ENCODE results near the gene PTH2. TPM values are rescaled to one million over a fixed set of nuclear protein-coding genes. Genes with fewer than 3 reads are reported as not detected.
A peak's percentile ranks its signal among the peaks of the same experiment; 100 is the strongest.

Gene PTH2
- total and polyA plus RNA-seq, 2 donors (not counting 1 experiment from before 2014, with no cell fraction given): not detected

DNA sequence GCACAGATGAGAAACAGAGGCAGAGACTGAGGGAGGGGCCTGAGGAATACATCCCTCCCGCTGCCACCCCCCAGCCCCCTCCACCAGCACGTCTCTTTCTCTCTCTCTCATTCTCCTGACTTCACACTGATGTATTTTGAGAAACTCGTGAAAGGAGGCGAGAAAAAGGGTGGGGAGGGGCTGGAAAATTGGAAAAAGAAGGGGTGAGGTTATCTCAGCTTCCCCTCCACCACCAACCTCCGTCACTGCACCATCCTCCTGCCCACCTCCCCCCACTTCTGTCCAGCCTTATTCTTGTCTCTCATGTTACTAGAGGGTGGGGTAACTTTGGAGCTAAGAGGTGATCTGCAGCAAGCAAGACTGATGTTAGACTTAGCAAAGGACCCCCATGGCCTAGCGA lies 16.6 kb upstream of the PTH2 start:
- no peaks in the 10 kb centered on the region for H3K79me2 ChIP-seq (ENCODE audit: control insufficient read depth, insufficient read depth, low read length)
- H3K4me3 ChIP-seq (replicated peaks in 1 of 4; ENCODE audit: control extremely low read depth in 1 of 4, insufficient read depth in 1 of 4, low read depth in 3 of 4, low read length in 4 of 4): no peak overlapping the region
- no peaks in the 10 kb centered on the region for H3K9me3 ChIP-seq (ENCODE audit: control insufficient read depth, insufficient read depth, low read depth, low read length)
- no peak overlapping the region for H3K9ac ChIP-seq (ENCODE audit: insufficient read depth, low read length)
- no peaks in the 10 kb centered on the region for H4K20me1 ChIP-seq (ENCODE audit: control insufficient read depth, extremely low read depth, insufficient read depth, low read length)
- peaks cover 63% of the 10 kb centered on the region for H3K27me3 ChIP-seq (ENCODE audit: control insufficient read depth, insufficient read depth, low read length)
- H3K4me2 ChIP-seq (ENCODE audit: extremely low read depth, insufficient read depth, low read length): no peak overlapping the region
- no peaks in the 10 kb centered on the region for H3K36me3 ChIP-seq (ENCODE audit: control insufficient read depth, insufficient read depth, low read length)
- H3K27ac ChIP-seq (ENCODE audit: insufficient read depth, low read length): no peak overlapping the region
- no peak overlapping the region for H2AFZ ChIP-seq (ENCODE audit: low read length)
- no peak for DNase-seq (ENCODE audit: low read depth in 2 of 2)
- H3K4me1 ChIP-seq (ENCODE audit: control insufficient read depth, extremely low read depth, insufficient read depth, low read length): no peaks in the 10 kb centered on the region
- no peak for TF ChIP-seq EZH2 (IDR thresholded peaks at IDR 0.05; ENCODE audit: low read length, missing control alignments)
- TF ChIP-seq, protein P1, sequence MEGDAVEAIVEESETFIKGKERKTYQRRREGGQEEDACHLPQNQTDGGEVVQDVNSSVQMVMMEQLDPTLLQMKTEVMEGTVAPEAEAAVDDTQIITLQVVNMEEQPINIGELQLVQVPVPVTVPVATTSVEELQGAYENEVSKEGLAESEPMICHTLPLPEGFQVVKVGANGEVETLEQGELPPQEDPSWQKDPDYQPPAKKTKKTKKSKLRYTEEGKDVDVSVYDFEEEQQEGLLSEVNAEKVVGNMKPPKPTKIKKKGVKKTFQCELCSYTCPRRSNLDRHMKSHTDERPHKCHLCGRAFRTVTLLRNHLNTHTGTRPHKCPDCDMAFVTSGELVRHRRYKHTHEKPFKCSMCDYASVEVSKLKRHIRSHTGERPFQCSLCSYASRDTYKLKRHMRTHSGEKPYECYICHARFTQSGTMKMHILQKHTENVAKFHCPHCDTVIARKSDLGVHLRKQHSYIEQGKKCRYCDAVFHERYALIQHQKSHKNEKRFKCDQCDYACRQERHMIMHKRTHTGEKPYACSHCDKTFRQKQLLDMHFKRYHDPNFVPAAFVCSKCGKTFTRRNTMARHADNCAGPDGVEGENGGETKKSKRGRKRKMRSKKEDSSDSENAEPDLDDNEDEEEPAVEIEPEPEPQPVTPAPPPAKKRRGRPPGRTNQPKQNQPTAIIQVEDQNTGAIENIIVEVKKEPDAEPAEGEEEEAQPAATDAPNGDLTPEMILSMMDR (conservative IDR thresholded peaks at IDR 0.05 in 1 of 2, IDR thresholded peaks at IDR 0.05 in 1 of 2; ENCODE audit: low read depth in 1 of 2, low read length in 2 of 2): no peak

DNA sequence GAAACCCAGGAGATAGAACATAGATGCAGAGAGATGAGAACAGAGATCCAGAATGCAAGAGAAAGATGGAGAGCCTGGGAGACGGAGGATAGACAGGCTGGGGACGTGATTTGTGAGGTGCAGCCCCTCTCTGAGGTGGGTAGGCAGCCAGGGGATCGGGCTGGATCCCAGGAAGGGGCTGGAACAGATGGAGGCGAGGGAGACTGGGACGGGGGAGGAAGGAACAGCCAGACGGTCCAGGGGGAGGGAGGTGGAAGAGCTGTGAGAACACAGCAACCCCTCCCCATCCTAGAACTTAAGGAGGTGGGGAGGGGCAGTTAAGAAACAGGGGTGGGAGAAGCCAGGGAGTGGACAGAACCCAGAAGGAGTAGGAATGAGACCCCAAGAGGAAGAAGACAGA lies 15.0 kb upstream of the PTH2 start:
- H3K27me3 ChIP-seq (ENCODE audit: control insufficient read depth, insufficient read depth, low read length): peaks cover 71% of the 10 kb centered on the region

DNA sequence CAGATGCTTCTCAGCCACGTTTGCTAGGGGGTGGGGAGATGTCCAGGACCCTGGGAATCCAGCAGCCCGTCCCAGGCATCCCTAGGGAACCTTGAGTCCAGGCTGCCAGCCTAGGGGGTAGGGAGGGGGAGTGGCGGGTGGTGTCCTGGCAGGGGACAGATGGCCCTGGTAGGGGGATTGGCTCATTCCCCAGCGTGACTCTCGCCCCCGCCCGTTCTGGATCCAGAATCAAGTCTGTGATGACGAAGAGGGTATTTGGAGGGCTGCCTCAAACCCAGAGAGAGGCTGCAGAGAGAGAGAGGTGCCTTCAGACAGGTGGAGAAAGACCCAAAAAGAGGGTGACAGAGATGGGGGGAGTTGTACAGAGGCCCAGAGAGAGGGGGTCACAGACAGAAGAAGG lies 14.0 kb upstream of the PTH2 start:
- Histone ChIP-seq H3K9me3 (ENCODE audit: control insufficient read depth, insufficient read depth, low read depth, low read length) (no peaks in the 10 kb centered on the region), H3K36me3 (ENCODE audit: control insufficient read depth, insufficient read depth, low read length) (no peaks in the 10 kb centered on the region), H3K9ac (ENCODE audit: insufficient read depth, low read length) (no peak overlapping the region), H3K79me2 (ENCODE audit: control insufficient read depth, insufficient read depth, low read length) (no peaks in the 10 kb centered on the region), H2AFZ (ENCODE audit: low read length) (no peak overlapping the region), H3K4me3 (replicated peaks in 1 of 4; ENCODE audit: control extremely low read depth in 1 of 4, insufficient read depth in 1 of 4, low read depth in 3 of 4, low read length in 4 of 4) (no peak overlapping the region), H3K27me3 (ENCODE audit: control insufficient read depth, insufficient read depth, low read length) (peaks cover 82% of the 10 kb centered on the region), H3K4me1 (ENCODE audit: control insufficient read depth, extremely low read depth, insufficient read depth, low read length) (no peaks in the 10 kb centered on the region), H3K4me2 (ENCODE audit: extremely low read depth, insufficient read depth, low read length) (no peak overlapping the region), H3K27ac (ENCODE audit: insufficient read depth, low read length) (no peak overlapping the region), H4K20me1 (ENCODE audit: control insufficient read depth, extremely low read depth, insufficient read depth, low read length) (no peaks in the 10 kb centered on the region)
- no peak for TF ChIP-seq EZH2 (IDR thresholded peaks at IDR 0.05; ENCODE audit: low read length, missing control alignments)
- TF ChIP-seq, protein P1 (conservative IDR thresholded peaks at IDR 0.05 in 1 of 2, IDR thresholded peaks at IDR 0.05 in 1 of 2; ENCODE audit: low read depth in 1 of 2, low read length in 2 of 2): no peak
- no peak for DNase-seq (ENCODE audit: low read depth in 2 of 2)

More for the DNA sequence above, 15.0 kb upstream of the PTH2 start:
- no peaks in the 10 kb centered on the region for H3K4me1 ChIP-seq (ENCODE audit: control insufficient read depth, extremely low read depth, insufficient read depth, low read length)
- H3K9me3 ChIP-seq (ENCODE audit: control insufficient read depth, insufficient read depth, low read depth, low read length): no peaks in the 10 kb centered on the region
- TF ChIP-seq, protein P1 (conservative IDR thresholded peaks at IDR 0.05 in 1 of 2, IDR thresholded peaks at IDR 0.05 in 1 of 2; ENCODE audit: low read depth in 1 of 2, low read length in 2 of 2): no peak
- peak; percentile 65 for TF ChIP-seq EZH2 (IDR thresholded peaks at IDR 0.05; ENCODE audit: low read length, missing control alignments)
- no peak overlapping the region for H3K4me2 ChIP-seq (ENCODE audit: extremely low read depth, insufficient read depth, low read length)
- no peak overlapping the region for H3K27ac ChIP-seq (ENCODE audit: insufficient read depth, low read length)
- H3K36me3 ChIP-seq (ENCODE audit: control insufficient read depth, insufficient read depth, low read length): no peaks in the 10 kb centered on the region
- H3K9ac ChIP-seq (ENCODE audit: insufficient read depth, low read length): no peak overlapping the region
- H4K20me1 ChIP-seq (ENCODE audit: control insufficient read depth, extremely low read depth, insufficient read depth, low read length): no peaks in the 10 kb centered on the region
- no peak for DNase-seq (ENCODE audit: low read depth in 2 of 2)
- H3K4me3 ChIP-seq (replicated peaks in 1 of 4; ENCODE audit: control extremely low read depth in 1 of 4, insufficient read depth in 1 of 4, low read depth in 3 of 4, low read length in 4 of 4): no peak overlapping the region
- no peak overlapping the region for H2AFZ ChIP-seq (ENCODE audit: low read length)
- H3K79me2 ChIP-seq (ENCODE audit: control insufficient read depth, insufficient read depth, low read length): no peaks in the 10 kb centered on the region
